HepG2 (cell line): ENCODE results near the gene RAB9A. TPM values are rescaled to one million over a fixed set of nuclear protein-coding genes. Genes with fewer than 3 reads are reported as not detected.
A peak's percentile ranks its signal among the peaks of the same experiment; 100 is the strongest.

Experiments used
- ATAC-seq: fragments of 200-7000 bp; cut with Tn5 transposase; 3 replicates; pipeline ENCODE4 v1.9.1; 2020; ENCODE audit warnings: mild to moderate bottlenecking, moderate library complexity
- BruUV-seq: library from RNA; stranded (reverse); fragments of 400-500 nt; replicated peaks from 2 replicates; lab custom pipeline; 2021; lab: Mats Ljungman, UMichigan
- CTCF ChIA-PET: fragments of 300-600 bp; formaldehyde crosslinking; extraction: SDS; loops from one replicate; lab custom pipeline; 2021; ENCODE audit warnings: low total read pairs, inconsistent platforms, low intra/inter-chr PET ratio; lab: Yijun Ruan, JAX
- POLR2A ChIA-PET: fragments of 350-600 bp; sonication (Branson Sonifier 250); formaldehyde crosslinking; loops from one replicate; lab custom pipeline; 2020; ENCODE audit warnings: antibody characterized with exemption, inconsistent platforms; lab: Yijun Ruan, JAX
- DNase-seq: peaks from one replicate; pipeline ENCODE4 v3.0.0-alpha.2; 2015; ENCODE audit warnings: low spot score
- FAIRE-seq: peaks from 3 replicates; lab custom pipeline; 2011; peaks lifted over from hg19 to GRCh38; lab: Jason Lieb, UNC
- H2AFZ ChIP-seq: one replicate; pipeline ENCODE4 v1.6.1; 2011; ENCODE audit warnings: low read length, inconsistent platforms
- H3K27ac ChIP-seq: fragments of 300-600 bp; 3 replicates; pipeline ENCODE4 v1.8.0; 2011; ENCODE audit warnings: mixed run types, mild to moderate bottlenecking, mixed read lengths, low read length, inconsistent platforms; ENCODE audit not compliant: insufficient read depth; ENCODE audit errors: extremely low read length
- H3K27me3 ChIP-seq, 2 experiments: fragments of 200-600 bp in 1 of 2; 2 replicates in 1 of 2; 3 replicates in 1 of 2; pipeline versions ENCODE4 v1.6.0 to v1.8.0; 2011; ENCODE audit warnings: low read length in 2 of 2, mild to moderate bottlenecking in 2 of 2, moderate library complexity in 2 of 2, inconsistent platforms in 1 of 2; ENCODE audit not compliant: insufficient read depth in 2 of 2, control insufficient read depth in 1 of 2
- H3K36me3 ChIP-seq, 2 experiments: fragments of 200-600 bp in 1 of 2; replicated peaks in 1 of 2; 2 replicates in 1 of 2; 3 replicates in 1 of 2; pipeline versions ENCODE4 v1.5.1 to v1.8.0; 2011; ENCODE audit warnings: low read length in 2 of 2, inconsistent platforms in 1 of 2; ENCODE audit not compliant: insufficient read depth in 2 of 2, control insufficient read depth in 1 of 2
- H3K4me1 ChIP-seq: 2 replicates; pipeline ENCODE4 v1.5.1; 2012; ENCODE audit warnings: low read length, inconsistent platforms; ENCODE audit not compliant: insufficient read depth
- H3K4me2 ChIP-seq: 2 replicates; pipeline ENCODE4 v1.6.0; 2011; ENCODE audit warnings: low read depth, low read length, inconsistent platforms
- H3K4me3 ChIP-seq, 3 experiments: fragments of 200-600 bp in 1 of 3; sonication (generic), shearing (Covaris generic) in 1 of 3; replicated peaks in 1 of 3; 2 replicates each; pipeline ENCODE4 v1.5.1; 2011 to 2016; ENCODE audit warnings: low read length in 3 of 3, inconsistent platforms in 2 of 3, low read depth in 2 of 3, mild to moderate bottlenecking in 2 of 3, control low read depth in 1 of 3, mixed read lengths in 1 of 3; ENCODE audit not compliant: insufficient read depth in 1 of 3
- H3K79me2 ChIP-seq: one replicate; pipeline ENCODE4 v1.6.1; 2011; ENCODE audit warnings: low read length, inconsistent platforms; ENCODE audit not compliant: insufficient read depth
- H3K9ac ChIP-seq: 2 replicates; pipeline ENCODE4 v1.6.0; 2011; ENCODE audit warnings: mild to moderate bottlenecking, low read depth, low read length, inconsistent platforms; ENCODE audit not compliant: insufficient read depth
- H3K9me3 ChIP-seq: 2 replicates; pipeline ENCODE4 v1.5.1; 2012; ENCODE audit warnings: mild to moderate bottlenecking, low read length
- H4K20me1 ChIP-seq: 2 replicates; pipeline ENCODE4 v1.6.0; 2011; ENCODE audit warnings: inconsistent platforms, mild to moderate bottlenecking, low read length, moderate library complexity; ENCODE audit not compliant: insufficient read depth
- AKAP8 ChIP-seq: sonication (generic); formaldehyde crosslinking; IDR thresholded peaks from 2 replicates; pipeline ENCODE4 v1.5.1; 2020; ENCODE audit warnings: mild to moderate bottlenecking, missing genetic modification reagents
- CEBPB ChIP-seq: IDR thresholded peaks from 2 replicates; pipeline ENCODE4 v1.6.1; 2011; ENCODE audit warnings: low read depth, low read length, improper control_type of control experiment, borderline replicate concordance
- ETS1 ChIP-seq: sonication (generic); formaldehyde crosslinking; IDR thresholded peaks from 2 replicates; pipeline ENCODE4 v1.4.0; 2020; ENCODE audit warnings: missing genetic modification reagents
- FLYWCH1 ChIP-seq: sonication (generic); formaldehyde crosslinking; IDR thresholded peaks from 2 replicates; pipeline ENCODE4 v1.8.1; 2023; ENCODE audit warnings: mild to moderate bottlenecking, missing genetic modification reagents
- MAF1 ChIP-seq: sonication (generic); formaldehyde crosslinking; IDR thresholded peaks from 2 replicates; pipeline ENCODE4 v1.5.0; 2020; ENCODE audit warnings: missing genetic modification reagents, borderline replicate concordance
- MEIS2 ChIP-seq: sonication (generic); formaldehyde crosslinking; IDR thresholded peaks from 2 replicates; pipeline ENCODE4 v1.9.0; 2021; ENCODE audit warnings: mild to moderate bottlenecking, missing genetic modification reagents
- NR1H2 ChIP-seq: sonication (generic); formaldehyde crosslinking; IDR thresholded peaks from 2 replicates; pipeline ENCODE4 v1.8.1; 2022; ENCODE audit warnings: low read depth, missing genetic modification reagents, borderline replicate concordance
- ZFP36 ChIP-seq: fragments of 150-350 bp; IDR thresholded peaks from 2 replicates; pipeline ENCODE4 v1.6.1; 2018; ENCODE audit warnings: borderline replicate concordance, low read length, low read depth; ENCODE audit not compliant: partially characterized antibody
- ZNF546 ChIP-seq: sonication (generic); formaldehyde crosslinking; conservative IDR thresholded peaks from 2 replicates; pipeline ENCODE4 v1.8.1; 2023; ENCODE audit warnings: mild to moderate bottlenecking, missing genetic modification reagents
- ZNF574 ChIP-seq: sonication (generic); formaldehyde crosslinking; IDR thresholded peaks from 2 replicates; pipeline ENCODE4 v1.4.0; 2020; ENCODE audit warnings: missing genetic modification reagents
- ZNF713 ChIP-seq: sonication (generic); formaldehyde crosslinking; IDR thresholded peaks from 2 replicates; pipeline ENCODE4 v1.4.0; 2020; ENCODE audit warnings: mild to moderate bottlenecking, missing genetic modification reagents
- WGBS: methylation state at CpG from one replicate; pipeline ENCODE4 v1.1.6; 2017; ENCODE audit warnings: low lambda C conversion rate; 5-methylcytosine and 5-hydroxymethylcytosine counted together
- in situ Hi-C: cut with HindIII; loops from 2 replicates; pipeline ENCODE4 v1.10.0; 2017; ENCODE audit warnings: low pct_unique_long_range_greater_than_20kb; ENCODE audit not compliant: extremely low pct_ligation_motif_present
- intact Hi-C: fragments of 100-400 bp; cut with micrococcal nuclease; formaldehyde crosslinking; loops from one replicate; pipeline ENCODE4 v1.10.0; 2022; ENCODE audit not compliant: unreplicated experiment
- polyA plus RNA-seq, 8 experiments: library from polyadenylated mRNA; depleted of rRNA in 3 of 8; stranded (reverse) in 7 of 8; unstranded in 1 of 8; fragments of >200 nt; fragmentation: Illumina TruSeq in 4 of 8; extraction: Trizol in 4 of 8; gene quantifications; 2 replicates each; pipeline versions ENCODE4 v1.2.1 to v1.2.3, GENCODE V29; 2011 to 2016; ENCODE audit warnings: low read depth in 4 of 8, missing spikeins in 1 of 8, mixed read lengths in 1 of 8; ENCODE audit not compliant: insufficient read depth in 1 of 8
- total RNA-seq, 5 experiments: library from RNA; depleted of rRNA; stranded (reverse); fragments of >200 nt; fragmentation: Illumina TruSeq; extraction: Trizol; gene quantifications; 2 replicates each; pipeline ENCODE4 v1.2.3, GENCODE V29; 2016; ENCODE audit warnings: low read depth in 1 of 5

Gene RAB9A
- total and polyA plus RNA-seq, 2 of the 13 experiments (the other 11 are each of a cell fraction or from before 2014, with no cell fraction given) = 10.5 to 23.1 TPM

DNA sequence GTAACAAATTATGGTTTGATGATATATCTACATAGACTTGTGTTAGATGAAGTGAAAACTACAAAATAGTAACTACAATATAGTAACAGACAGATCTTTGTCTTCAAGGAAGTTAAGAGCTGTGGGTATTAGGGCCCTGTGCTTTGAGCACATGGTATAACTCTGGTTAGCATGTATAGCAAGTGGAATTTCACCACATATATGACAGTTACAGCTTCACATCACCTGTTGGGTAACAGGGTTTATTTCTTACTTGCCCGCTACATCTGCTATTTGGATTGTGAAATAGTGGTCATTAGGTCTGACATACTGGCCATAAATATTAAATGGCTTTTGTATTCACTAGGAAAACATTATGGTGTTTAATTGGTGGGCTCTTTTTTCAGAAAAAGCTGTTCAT is 65.8 kb downstream of the RAB9A start:
- ChIA-PET CTCF (no interaction called here), POLR2A (no interaction called here)
- no TSS peak for BruUV-seq
- in situ Hi-C loops = loop anchor here (25.0 kb wide), 1 partner anchor 242 kb away; no protein-coding TSS in a partner anchor
- no peaks in the 10 kb centered on the region for H4K20me1 ChIP-seq
- no peak overlapping the region for H3K9ac ChIP-seq
- H3K36me3 ChIP-seq = peaks cover 2 to 28% of the 10 kb centered on the region in 2 experiments; a peak in 3 of 5 replicates
- H3K4me3 ChIP-seq = no peak overlapping the region
- no peaks in the 10 kb centered on the region for H3K27me3 ChIP-seq
- no peak for FAIRE-seq
- H3K79me2 ChIP-seq = no peaks in the 10 kb centered on the region
- no peak overlapping the region for H2AFZ ChIP-seq
- intact Hi-C loops = no loop called here
- no peak overlapping the region for H3K27ac ChIP-seq
- no peak overlapping the region for H3K4me2 ChIP-seq
- TF ChIP-seq CEBPB (0 out of 2 replicates have a peak, but pooled peaks have one; percentile 18), ETS1 (no peak)
- 100% methylated on average over 1 of the region's 1 CpG for WGBS
- no peak for DNase-seq
- no peaks in the 10 kb centered on the region for H3K9me3 ChIP-seq
- ATAC-seq = no peak
- H3K4me1 ChIP-seq = no peaks in the 10 kb centered on the region

- Histone ChIP-seq H3K79me2 (no peaks in the 10 kb centered on the region), H3K27me3 (no peaks in the 10 kb centered on the region), H3K9me3 (no peaks in the 10 kb centered on the region), H3K27ac (no peak overlapping the region), H2AFZ (no peak overlapping the region), H3K36me3 (peaks cover 2 to 30% of the 10 kb centered on the region in 2 experiments; a peak in 3 of 5 replicates), H4K20me1 (no peaks in the 10 kb centered on the region), H3K4me3 (no peak overlapping the region), H3K9ac (no peak overlapping the region), H3K4me1 (no peaks in the 10 kb centered on the region), H3K4me2 (no peak overlapping the region)
- 100% methylated on average over 1 of the region's 1 CpG for WGBS
- intact Hi-C loops = no loop called here
- in situ Hi-C loops = loop anchor here (25.0 kb wide), 1 partner anchor 243 kb away; no protein-coding TSS in a partner anchor
- BruUV-seq = no TSS peak
- no peak for FAIRE-seq
- DNase-seq = no peak
- POLR2A ChIA-PET = no interaction called here
- TF ChIP-seq ZFP36 = no peak
- TF ChIP-seq FLYWCH1 (CRISPR knock-in tag) = no peak
- no peak for TF ChIP-seq MAF1 (CRISPR knock-in tag)
- TF ChIP-seq ZNF713 = no peak
- TF ChIP-seq ZNF574 (CRISPR knock-in tag) = no peak
- no peak for TF ChIP-seq NR1H2 (CRISPR knock-in tag)
- TF ChIP-seq MEIS2 (CRISPR knock-in tag) = no peak
- TF ChIP-seq AKAP8 = no peak
- no peak for TF ChIP-seq ZNF546 (CRISPR knock-in tag)
- CTCF ChIA-PET = no interaction called here
- ATAC-seq = no peak
Measured at GRCh38 chrX:13755254-13755653, 66.3 kb downstream of the RAB9A start.
